GM19351 (cell line): ENCODE measurements around the gene TESK2.
"Not testable (repeated sequence)": the region's sequence is repeated elsewhere in the genome, so short reads cannot be mapped to it uniquely, and the experiment has no call there.

Experiments used
- ATAC-seq: cut with Tn5 transposase; IDR thresholded peaks from one replicate; pipeline ENCODE4 v1.9.1; 2021; ENCODE audit warnings: mild to moderate bottlenecking, moderate library complexity; ENCODE audit not compliant: unreplicated experiment

The TESK2 gene

GRCh38 chr1:45414746-45415145, 76.2 kb downstream of the TESK2 start:
- ATAC-seq, result no peak

DNA sequence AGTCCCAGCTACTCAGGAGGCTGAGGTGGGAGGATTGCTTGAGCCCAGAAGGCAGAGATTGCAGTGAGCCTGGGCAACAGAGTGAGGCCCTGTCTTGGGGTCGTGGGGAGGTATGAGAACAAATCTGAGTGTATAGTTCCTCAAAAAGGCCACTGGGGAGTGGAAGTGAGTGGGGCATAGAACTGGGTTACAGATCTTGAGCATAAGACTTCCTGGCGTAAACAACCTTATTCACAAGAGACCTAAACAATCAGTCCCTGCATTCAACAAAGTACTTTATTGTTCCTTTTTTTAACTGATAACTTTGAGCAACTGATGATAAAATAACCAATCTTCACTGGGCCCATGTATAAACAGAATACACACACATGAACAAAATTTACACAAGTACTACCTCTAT, 78.1 kb downstream of the TESK2 start:
- no peak for ATAC-seq

DNA sequence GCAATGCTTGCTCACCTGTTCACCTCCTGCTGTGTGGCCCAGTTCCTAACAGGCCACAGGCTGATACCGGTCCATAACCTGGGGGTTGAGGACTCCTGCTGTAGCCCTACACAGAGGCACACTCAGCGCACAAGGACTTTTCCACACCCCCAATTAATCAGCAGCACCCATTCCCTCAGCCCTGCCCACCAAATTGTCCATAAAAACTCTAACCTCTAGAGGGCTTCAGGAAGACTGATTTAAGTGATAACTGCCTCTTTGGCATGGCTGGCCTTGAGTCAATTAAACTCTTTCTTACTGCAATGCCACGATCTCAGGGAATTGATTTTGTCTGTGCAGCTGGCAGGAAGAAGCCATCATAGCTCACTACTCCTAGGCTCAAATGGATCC, 79.5 kb downstream of the TESK2 start:
- no peak for ATAC-seq

DNA sequence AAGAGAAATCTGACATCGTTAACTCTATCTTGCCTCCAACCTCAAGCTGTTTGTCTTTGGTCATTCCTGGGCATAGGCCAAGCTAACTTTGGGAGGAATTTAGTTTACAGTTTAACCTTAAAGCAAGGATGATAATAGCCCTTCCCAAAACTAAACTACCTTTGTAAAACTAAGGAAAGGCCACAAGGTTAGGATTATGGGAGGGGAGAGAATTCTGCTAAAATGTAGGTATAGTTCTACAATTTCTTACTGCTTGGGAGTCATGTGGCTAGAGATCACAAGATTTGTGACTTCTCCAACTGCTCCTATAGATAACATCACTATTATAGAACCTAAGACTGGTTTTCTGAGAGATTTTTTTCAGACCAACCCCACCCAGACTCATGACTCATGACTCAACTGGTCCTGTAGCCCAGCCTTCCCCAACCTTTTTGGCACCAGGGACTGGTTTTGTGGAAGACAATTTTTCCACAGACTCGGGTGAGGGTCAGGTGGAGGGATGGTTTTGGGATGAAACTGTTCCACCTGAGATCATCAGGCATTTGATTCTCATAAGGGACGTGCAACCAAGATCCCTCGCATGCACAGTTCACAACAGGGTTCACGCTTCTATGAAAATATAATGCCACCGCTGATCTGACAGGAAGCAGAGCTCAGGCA, 80.0 kb downstream of the TESK2 start:
- no peak for ATAC-seq

DNA sequence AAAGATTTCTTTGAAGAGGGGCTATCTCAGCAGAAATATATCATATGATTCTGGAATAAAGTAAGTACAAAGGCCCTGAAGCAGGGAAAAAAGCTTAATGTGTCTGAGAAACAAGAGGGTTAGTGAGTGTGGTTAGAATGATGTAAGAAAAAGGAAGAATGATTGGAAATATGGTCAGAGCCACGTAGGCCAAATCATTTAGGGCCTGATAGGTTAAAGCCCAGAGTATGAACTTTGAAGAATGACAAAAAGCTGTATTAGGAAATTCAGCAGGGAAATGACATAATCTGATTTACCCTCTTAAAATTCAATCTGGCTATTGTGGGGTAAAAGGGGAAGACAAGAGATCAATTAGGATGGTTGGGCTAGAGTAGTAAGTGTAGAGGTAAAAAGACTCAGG, 81.7 kb downstream of the TESK2 start:
- no peak for ATAC-seq

DNA sequence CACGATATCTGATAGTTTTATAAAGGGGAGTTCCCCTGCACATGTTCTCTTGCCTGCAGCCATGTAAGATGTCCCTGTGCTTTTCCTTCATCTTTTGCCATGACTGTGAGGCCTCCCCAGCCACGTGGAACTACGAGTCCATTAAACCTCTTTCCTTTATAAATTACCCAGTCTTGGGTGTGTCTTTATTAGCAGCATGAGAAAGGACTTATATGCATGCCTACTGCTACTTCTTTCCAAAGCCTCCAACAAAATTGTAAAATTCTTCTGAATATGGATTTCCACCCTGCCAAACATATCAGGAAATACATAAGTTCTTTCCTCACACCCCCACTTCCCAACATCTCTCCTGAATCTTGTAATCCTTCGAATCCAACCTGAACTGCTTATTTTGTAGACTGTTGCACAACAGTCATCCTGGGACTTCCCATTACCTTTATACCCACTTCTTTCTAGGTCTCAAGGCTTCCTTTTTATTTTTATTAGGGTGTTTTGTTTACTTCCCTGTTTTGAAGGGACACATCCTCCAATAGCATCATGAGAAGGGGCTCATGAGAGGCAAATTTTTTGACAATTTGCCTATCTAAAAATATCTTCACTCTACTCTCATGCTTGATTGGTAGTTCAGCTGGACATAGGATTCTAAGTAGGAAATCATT, 83.2 kb downstream of the TESK2 start:
- ATAC-seq, result no peak

DNA sequence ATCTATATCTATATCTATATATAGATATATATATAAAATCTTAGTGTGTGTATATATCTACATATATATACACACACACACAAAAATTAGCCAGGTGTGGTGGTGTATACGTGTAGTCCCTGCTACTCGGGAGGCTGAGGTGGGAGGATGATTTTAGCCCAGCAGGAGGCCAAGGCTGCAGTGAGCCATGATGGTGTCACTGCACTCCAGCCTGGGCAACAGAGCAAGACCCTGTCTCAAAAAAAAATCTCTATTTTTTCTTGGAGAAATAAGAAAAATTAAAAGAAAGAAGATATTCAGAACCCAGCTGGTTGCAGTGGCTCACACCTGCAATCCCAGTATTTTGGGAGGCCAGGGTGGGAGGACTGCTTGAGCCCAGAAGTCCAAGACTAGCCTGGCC, 85.3 kb downstream of the TESK2 start:
- ATAC-seq, result no peak

DNA sequence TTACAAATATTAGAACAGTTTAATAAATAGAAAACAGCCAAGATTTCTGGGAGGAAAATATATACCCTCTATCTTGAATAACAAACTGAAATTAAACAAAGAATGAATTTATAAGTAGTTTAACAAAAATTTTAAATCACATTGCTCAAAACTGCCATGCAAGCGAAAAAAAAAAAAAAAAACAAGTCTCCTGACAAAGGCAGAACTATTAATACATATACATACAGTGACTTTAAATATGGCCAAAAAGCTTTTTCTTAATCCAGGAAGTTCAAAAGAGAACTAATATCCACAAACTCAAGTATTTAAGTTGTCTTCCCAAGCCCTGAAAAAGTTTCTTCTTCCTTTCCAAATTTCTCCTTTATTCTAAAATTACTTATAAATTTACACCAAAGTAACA, 87.2 kb downstream of the TESK2 start:
- ATAC-seq, result no peak

GRCh38 chr1:45403298-45403697, 87.7 kb downstream of the TESK2 start:
- no peak for ATAC-seq

GRCh38 chr1:45401524-45401923, 89.4 kb downstream of the TESK2 start:
- ATAC-seq, result no peak

GRCh38 chr1:45400049-45400448, 90.9 kb downstream of the TESK2 start:
- ATAC-seq, result no peak

- no peak for ATAC-seq
Observed at GRCh38 chr1:45397285-45397684, 93.7 kb downstream of the TESK2 start.

- no peak for ATAC-seq
Observed at GRCh38 chr1:45395582-45395981, 95.4 kb downstream of the TESK2 start.

DNA sequence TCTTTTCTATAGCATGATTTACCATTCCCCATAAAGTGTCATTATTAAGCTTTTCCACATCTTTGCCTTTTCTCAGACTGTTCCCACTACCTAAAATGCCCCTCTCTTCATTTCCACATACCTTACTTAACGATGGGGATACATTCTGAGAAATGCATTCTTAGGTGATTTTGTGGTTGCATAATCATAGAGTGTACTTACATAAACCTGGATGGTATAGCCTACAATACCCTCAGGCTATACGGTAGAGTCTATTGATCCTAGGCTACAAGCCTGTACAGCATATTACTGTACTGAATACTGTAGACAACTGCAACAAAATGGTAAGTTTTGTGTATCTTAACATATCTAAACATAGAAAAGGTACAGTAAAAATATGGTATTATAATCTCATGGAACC, 95.9 kb downstream of the TESK2 start:
- ATAC-seq, result no peak

GRCh38 chr1:45394342-45394741, 96.6 kb downstream of the TESK2 start:
- ATAC-seq, result peak; percentile 76

- ATAC-seq, result peak; percentile 78
Observed at GRCh38 chr1:45393718-45394302, 97.2 kb downstream of the TESK2 start.

DNA sequence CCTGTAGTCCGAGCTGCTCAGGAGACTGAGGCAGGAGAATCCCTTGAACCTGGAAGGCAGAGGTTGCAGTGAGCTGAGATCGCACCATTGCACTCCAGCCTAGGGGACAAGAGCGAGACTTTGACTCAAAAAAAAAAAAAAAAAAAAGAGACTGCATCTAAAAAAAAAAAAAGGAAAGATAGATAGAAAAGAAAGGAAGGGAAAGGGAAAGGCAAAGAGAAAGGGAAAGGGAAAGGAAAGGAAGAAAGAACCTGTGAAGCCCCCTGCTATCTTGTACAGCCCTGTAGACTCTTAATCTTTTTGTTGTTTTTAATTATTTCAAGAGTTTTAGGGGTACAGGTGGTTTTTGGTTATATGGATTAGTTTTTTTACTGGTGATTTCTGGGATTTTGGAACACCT, 104.7 kb downstream of the TESK2 start:
- no peak for ATAC-seq

GRCh38 chr1:45385302-45385701, 105.7 kb downstream of the TESK2 start:
- ATAC-seq, result no peak

DNA sequence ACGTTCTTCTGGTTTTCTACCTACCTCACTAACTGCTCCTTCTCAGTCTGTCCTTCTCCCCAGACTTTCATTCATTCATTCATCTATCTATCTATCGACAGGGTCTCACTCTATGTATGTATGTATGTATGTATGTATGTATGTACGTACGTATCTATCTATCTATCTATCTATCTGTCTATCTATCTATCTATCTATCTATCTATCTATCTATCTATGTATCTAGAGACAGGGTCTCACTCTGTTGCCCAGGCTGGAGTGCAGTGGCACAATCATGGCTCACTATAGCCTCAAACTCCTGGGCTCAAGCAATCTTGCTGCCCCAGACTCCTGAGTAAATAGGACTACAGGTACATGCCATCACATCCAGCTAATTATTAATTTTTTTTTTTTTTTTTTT, 106.8 kb downstream of the TESK2 start:
- not testable (repeated sequence) for ATAC-seq

DNA sequence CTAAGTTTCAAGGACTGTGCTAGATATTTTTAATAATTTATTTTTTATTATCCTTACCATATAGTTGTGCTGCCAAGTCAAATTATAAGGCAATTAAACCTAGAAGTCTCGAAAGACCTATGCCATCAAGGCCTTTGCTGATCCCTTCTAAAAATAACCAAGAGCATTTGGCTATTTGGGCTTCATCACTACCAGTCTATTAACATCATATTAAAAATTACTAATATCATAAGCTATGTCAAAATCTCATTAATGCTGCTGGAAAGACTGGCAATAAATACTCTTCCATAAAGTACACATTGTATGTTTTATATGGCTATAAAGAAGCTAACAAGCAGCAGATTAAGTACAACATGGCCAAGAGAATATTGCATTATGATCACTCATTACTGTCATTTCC, 107.8 kb downstream of the TESK2 start:
- ATAC-seq, result no peak

- ATAC-seq, result no peak
Observed at GRCh38 chr1:45381243-45381642, 109.7 kb downstream of the TESK2 start.

DNA sequence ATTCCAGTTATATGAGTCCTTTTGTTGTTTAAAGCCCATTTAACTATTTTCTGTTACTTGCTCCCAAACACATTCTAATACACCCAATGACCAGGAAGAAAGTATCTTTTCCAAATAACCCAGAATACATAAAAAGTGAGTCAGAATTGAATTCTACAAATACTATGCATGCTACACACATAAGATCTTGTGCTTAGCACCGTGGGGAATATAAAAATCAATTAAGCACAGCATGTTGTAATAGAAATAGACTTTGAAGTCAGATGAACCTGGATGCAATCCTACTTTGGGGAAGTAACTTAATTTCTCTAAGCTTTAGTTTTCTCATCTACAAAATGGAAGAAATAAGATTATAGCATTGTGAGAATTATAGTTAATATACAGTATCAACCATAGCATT, 110.2 kb downstream of the TESK2 start:
- ATAC-seq, result no peak

DNA sequence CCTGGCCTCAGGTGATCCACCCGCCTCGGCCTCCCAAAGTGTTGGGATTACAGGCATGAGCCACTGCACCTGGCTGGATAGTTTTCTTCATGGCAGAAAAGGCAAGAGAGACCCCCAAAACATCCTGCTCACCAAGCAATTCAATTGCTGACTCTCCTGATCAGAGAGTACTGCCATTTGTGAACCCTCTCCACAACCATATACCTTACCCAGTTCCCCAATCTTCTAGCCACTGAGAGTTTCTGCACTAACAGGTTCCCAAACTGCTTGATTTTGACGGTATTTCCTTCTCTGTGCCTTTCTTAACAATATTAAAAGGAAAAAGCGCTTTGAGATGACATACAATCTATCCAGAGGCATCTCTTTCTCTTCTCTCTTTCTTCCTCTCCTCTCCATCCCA, 110.8 kb downstream of the TESK2 start:
- no peak for ATAC-seq
